ENCODE results near the gene TDP1.

The TDP1 gene

GRCh38 chr14:89936654-89937185, 19.0 kb upstream of the TDP1 start:
- in situ Hi-C loops (cut with HindIII; ENCODE audit: low sequenced_read_pairs), result no loop called here
- TF ChIP-seq CTCF (IDR thresholded peaks at IDR 0.05; ENCODE audit: low read depth, low read length, missing control alignments), result peak; percentile 21
- no peak for DNase-seq (ENCODE audit: low read depth)
- H3K4me3 ChIP-seq (ENCODE audit: low read depth, low read length), result no peak overlapping the region

- no peak for DNase-seq (ENCODE audit: low read depth)
- no peak for TF ChIP-seq CTCF (IDR thresholded peaks at IDR 0.05; ENCODE audit: low read depth, low read length, missing control alignments)
- H3K4me3 ChIP-seq (ENCODE audit: low read depth, low read length), result no peak overlapping the region
- in situ Hi-C loops (cut with HindIII; ENCODE audit: low sequenced_read_pairs), result no loop called here
Observed at GRCh38 chr14:89941830-89942377, 13.8 kb upstream of the TDP1 start.

GRCh38 chr14:89947344-89947743, 8.4 kb upstream of the TDP1 start:
- TF ChIP-seq CTCF (IDR thresholded peaks at IDR 0.05; ENCODE audit: low read depth, low read length, missing control alignments), result no peak
- no peak for DNase-seq (ENCODE audit: low read depth)
- in situ Hi-C loops (cut with HindIII; ENCODE audit: low sequenced_read_pairs), result no loop called here
- no peak overlapping the region for H3K4me3 ChIP-seq (ENCODE audit: low read depth, low read length)

- no peak overlapping the region for H3K4me3 ChIP-seq (ENCODE audit: low read depth, low read length)
- no peak for TF ChIP-seq CTCF (IDR thresholded peaks at IDR 0.05; ENCODE audit: low read depth, low read length, missing control alignments)
- DNase-seq (ENCODE audit: low read depth), result no peak
- in situ Hi-C loops (cut with HindIII; ENCODE audit: low sequenced_read_pairs), result no loop called here
Observed at GRCh38 chr14:89952576-89952975, 3.2 kb upstream of the TDP1 start.

GRCh38 chr14:89953602-89954001, 2.1 kb upstream of the TDP1 start:
- DNase-seq (ENCODE audit: low read depth), result no peak
- in situ Hi-C loops (cut with HindIII; ENCODE audit: low sequenced_read_pairs), result no loop called here
- no peak overlapping the region for H3K4me3 ChIP-seq (ENCODE audit: low read depth, low read length)
- TF ChIP-seq CTCF (IDR thresholded peaks at IDR 0.05; ENCODE audit: low read depth, low read length, missing control alignments), result no peak

GRCh38 chr14:89954070-89955021, 1.4 kb upstream of the TDP1 start, which contains the start of gene EFCAB11:
TSS of gene EFCAB11 (minus strand) at chr14:89954730. CDS start at chr14:89954660, 70 bp downstream.
- TF ChIP-seq CTCF (IDR thresholded peaks at IDR 0.05; ENCODE audit: low read depth, low read length, missing control alignments), result peak; percentile 16
- DNase-seq (ENCODE audit: low read depth), result peak; percentile 99
- in situ Hi-C loops (cut with HindIII; ENCODE audit: low sequenced_read_pairs), result no loop called here
- H3K4me3 ChIP-seq (ENCODE audit: low read depth, low read length), result peak within 1 kb of the TSS; percentile 64

Measured in astrocyte of the cerebellum (primary cell).